Measurements from ENCODE around the gene HELZ. TPM values are rescaled to one million over a fixed set of nuclear protein-coding genes. Genes with fewer than 3 reads are reported as not detected.

HELZ gene
- total RNA-seq, 1 experiment from 2014 or later: 40.5 TPM

- BruUV-seq (replicated peaks): no TSS peak
- CTCF ChIA-PET: no interaction called here
- intact Hi-C loops (cut with micrococcal nuclease): no loop called here
- Histone ChIP-seq H3K36me3 (ENCODE audit: control insufficient read depth in 1 of 2, insufficient read depth in 2 of 2, low read length in 2 of 2) (no peaks in the 10 kb centered on the region), H2AFZ (ENCODE audit: low read depth, low read length, poor library complexity, severe bottlenecking) (no peak overlapping the region), H3K4me3 (replicated peaks in 1 of 2; ENCODE audit: low read depth in 1 of 2, low read length in 2 of 2) (no peak overlapping the region), H3K27me3 (ENCODE audit: insufficient read depth, low read length) (no peaks in the 10 kb centered on the region), H3K27ac (ENCODE audit: low read depth, low read length) (no peak overlapping the region), H3K9me3 (ENCODE audit: control insufficient read depth in 1 of 2, insufficient read depth in 1 of 2, low read depth in 1 of 2, low read length in 2 of 2) (no peaks in the 10 kb centered on the region), H3K79me2 (ENCODE audit: insufficient read depth, low read length) (no peaks in the 10 kb centered on the region), H3K4me1 (ENCODE audit: control insufficient read depth in 1 of 2, insufficient read depth in 2 of 2, low read length in 2 of 2) (peaks cover 0 to 8% of the 10 kb centered on the region in 2 experiments; a peak in 2 of 4 replicates), H3K9ac (ENCODE audit: low read length) (no peak overlapping the region), H4K20me1 (ENCODE audit: insufficient read depth) (no peaks in the 10 kb centered on the region), H3K4me2 (ENCODE audit: low read length) (0 out of 2 replicates have a peak overlapping the region, but pooled peaks have one; percentile 17), H3K9me2 (ENCODE audit: insufficient read depth) (no peaks in the 10 kb centered on the region)
- TF ChIP-seq EGR1 (IDR thresholded peaks at IDR 0.05; ENCODE audit: low read depth): no peak
- no peak for TF ChIP-seq ELF1 (IDR thresholded peaks at IDR 0.05; ENCODE audit: borderline replicate concordance, low read depth)
- ATAC-seq: no peak
- DNase-seq (ENCODE audit: low read depth, low spot score): no peak
- RAD21 ChIA-PET (ENCODE audit: low non-redundant PET in 1 of 2, low total read pairs in 2 of 2, uncharacterized antibody in 2 of 2, unreplicated experiment in 2 of 2): no interaction called here
- POLR2A ChIA-PET: no interaction called here
Observed at GRCh38 chr17:67021196-67021595, 223.8 kb downstream of the HELZ start.

Other genes with a start within 250 kb of the HELZ start
- not detected for gene CACNG1, start 200.6 kb downstream of the HELZ start, total RNA-seq (2021; ENCODE audit: unreplicated experiment)
- gene PSMD12, start 121.4 kb upstream of the HELZ start, total RNA-seq (2021; ENCODE audit: unreplicated experiment): 115 TPM
- 41.9 TPM for gene PITPNC1, start 132.1 kb upstream of the HELZ start, total RNA-seq (2021; ENCODE audit: unreplicated experiment)